GM12865 (cell line): Measurements from ENCODE around the gene HNRNPF.

Experiments
- DNase-seq: peaks from one replicate; pipeline ENCODE4 v3.0.0; 2010; ENCODE audit warnings: low read depth
- H3K4me3 ChIP-seq: 2 replicates; pipeline ENCODE4 v1.5.1; 2011; ENCODE audit warnings: mild to moderate bottlenecking, low read depth, low read length, control low read depth
- TF ChIP-seq, protein P1 (sequence below): IDR thresholded peaks from 2 replicates; pipeline ENCODE4 v1.5.1; 2011; ENCODE audit warnings: low read length, control low read depth, low read depth, inconsistent platforms; ENCODE audit not compliant: insufficient read depth; ENCODE audit errors: missing control alignments

HNRNPF gene

DNA sequence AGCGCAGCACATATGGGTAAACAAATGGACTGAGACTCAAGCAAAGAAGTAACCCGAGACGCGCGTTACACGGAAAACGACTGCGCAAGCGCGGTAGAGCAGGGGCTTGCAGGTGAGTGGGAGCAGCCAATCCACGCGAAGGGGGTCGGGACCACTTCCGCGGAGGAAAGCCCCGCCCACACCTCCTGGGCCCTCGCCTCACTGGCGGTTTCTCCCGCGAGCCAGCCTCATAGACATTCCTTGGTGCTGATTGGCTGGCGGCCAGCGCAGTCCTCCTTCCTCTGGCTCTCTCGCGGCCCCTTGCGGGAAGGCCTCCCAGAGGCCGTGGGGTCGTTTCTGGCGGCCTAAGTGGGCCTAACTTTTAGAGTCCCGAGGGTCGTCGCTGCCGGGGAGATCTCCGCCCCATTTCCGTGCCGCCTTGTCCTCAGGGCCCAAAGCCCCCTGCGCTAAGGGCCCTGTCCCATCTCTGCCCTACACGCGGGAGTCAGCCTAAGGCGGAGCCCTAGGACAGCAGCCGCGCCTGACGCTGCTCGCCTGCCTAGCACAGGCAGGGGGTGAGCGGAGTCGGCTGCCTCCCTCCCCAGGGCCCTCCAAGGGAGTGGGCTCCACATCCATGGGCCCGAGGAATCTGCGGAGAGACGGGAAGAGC lies 46.7 kb downstream of the HNRNPF start:
- TF ChIP-seq, protein P1, sequence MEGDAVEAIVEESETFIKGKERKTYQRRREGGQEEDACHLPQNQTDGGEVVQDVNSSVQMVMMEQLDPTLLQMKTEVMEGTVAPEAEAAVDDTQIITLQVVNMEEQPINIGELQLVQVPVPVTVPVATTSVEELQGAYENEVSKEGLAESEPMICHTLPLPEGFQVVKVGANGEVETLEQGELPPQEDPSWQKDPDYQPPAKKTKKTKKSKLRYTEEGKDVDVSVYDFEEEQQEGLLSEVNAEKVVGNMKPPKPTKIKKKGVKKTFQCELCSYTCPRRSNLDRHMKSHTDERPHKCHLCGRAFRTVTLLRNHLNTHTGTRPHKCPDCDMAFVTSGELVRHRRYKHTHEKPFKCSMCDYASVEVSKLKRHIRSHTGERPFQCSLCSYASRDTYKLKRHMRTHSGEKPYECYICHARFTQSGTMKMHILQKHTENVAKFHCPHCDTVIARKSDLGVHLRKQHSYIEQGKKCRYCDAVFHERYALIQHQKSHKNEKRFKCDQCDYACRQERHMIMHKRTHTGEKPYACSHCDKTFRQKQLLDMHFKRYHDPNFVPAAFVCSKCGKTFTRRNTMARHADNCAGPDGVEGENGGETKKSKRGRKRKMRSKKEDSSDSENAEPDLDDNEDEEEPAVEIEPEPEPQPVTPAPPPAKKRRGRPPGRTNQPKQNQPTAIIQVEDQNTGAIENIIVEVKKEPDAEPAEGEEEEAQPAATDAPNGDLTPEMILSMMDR, result peak; percentile 9
- DNase-seq, result peak; percentile 94
- H3K4me3 ChIP-seq, result peak overlapping the region; percentile 57

DNA sequence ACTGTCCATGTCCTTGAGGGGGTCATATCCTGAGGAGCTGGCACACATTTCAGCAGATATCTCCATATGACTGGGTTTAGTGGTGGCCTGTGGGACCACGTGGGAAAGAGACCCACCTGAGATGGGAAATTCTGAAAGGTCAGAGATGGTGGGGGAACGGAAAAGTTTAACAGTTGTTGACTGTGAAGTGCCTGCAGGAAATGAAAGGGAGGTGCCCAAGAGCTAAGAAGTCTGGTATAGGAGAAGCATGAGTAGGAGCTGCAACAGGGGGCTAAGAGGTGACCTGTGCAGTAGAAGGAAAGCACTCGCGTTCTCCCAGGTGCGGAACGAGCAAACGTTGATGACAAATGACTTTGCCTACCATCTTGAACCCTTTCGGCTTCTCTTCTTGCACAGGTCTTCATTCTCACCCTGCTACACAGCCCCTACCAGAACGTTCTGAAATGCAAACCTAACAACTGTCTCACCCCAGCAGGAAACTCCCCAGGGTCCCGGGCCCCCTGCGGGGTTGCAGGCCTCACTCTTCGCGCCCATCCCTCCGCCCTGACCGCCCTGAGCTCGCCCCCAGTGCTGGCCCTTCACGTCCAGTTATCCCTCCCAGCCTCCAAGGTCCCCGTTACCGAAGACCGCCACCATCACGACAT lies 47.3 kb downstream of the HNRNPF start:
- DNase-seq, result no peak
- TF ChIP-seq, protein P1, result no peak
- peak overlapping the region; percentile 57 for H3K4me3 ChIP-seq

DNA sequence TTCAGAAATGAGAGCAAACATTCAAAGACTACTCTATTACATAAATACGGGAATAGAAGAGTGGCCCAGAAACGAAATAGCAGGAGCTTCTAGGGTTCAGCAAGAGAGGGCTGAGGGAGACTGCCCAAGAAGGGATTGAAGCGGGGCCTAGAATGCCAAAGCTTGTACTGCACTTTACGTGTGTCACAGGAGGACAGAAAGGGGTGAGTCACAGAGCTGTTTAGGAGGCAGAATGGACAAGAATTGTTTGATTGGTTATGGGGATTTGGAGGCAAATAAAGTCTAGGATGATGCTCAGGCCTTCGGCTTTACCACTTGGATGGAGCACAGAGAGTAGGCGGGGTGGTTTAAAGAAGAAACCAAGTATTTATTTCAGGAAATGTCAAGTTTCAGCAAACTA lies 48.9 kb downstream of the HNRNPF start:
- no peak overlapping the region for H3K4me3 ChIP-seq
- no peak for DNase-seq
- TF ChIP-seq, protein P1, result no peak

DNA sequence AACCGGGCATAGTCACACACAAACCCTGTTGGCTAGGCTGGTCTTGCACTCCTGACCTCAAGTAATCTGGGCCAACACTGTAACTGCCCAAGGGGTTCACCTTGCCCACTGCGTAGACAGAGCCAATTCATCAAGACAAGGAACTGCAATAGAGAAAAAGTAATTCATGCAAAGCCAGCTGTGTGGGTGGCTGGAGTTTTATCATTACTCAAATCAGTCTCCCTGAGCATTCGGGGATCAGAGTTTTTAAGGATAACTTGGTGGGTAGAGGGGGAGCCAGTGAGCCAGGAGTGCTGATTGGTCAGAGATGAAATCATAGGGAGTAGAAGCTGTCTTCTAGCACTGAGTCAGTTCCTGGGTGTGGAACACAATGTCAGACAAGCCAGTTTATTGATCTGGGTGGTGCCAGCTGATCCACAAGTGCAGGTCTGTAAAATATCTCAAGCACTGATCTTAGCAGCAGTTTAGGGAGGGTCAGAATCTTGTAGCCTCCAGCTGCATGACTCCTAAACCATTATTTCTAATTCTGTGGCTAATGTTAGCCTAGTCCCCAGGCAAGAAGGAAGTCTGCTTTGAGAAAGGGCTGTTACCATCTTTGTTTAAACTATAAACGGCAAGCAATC lies 53.1 kb downstream of the HNRNPF start:
- DNase-seq, result no peak
- TF ChIP-seq, protein P1, result no peak
- no peak overlapping the region for H3K4me3 ChIP-seq

DNA sequence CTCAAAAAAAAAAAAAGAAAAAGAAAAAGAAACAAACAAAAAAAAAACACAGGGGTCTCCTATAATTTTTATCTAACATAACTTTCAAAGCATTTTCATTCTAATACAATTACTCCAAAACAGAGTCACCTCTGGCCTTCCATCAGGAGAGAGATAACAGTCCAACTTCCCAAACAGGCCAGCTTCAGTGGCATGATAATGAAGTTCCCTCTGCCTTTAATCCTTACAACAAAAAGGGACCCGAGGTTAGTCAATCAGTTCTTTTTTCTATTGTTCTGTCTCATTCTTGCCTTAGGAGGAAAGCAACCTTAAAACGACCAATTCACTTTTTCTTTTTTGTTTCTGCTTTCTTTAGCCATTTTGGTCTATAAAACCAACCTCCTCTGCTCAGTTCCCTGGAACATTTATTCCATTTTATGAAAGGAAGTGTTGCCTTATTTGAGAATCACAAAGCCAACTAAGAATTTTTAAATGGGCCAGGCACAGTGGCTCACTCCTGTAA lies 54.1 kb downstream of the HNRNPF start:
- no peak for DNase-seq
- TF ChIP-seq, protein P1, result no peak

DNA sequence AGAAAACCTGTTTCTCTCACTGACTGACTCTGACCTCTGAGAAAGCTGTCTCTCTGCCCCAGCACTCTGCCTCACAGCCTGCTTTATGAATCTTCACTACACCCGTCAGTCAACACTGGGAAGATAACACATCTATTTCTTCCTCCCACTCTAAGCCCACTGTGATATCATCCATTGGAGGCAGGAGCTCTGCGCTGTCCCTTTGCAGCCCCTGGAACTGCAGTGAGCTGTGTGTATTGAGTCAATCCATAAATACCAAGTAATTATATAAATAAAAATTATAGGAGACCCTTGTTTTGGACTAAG lies 54.7 kb downstream of the HNRNPF start:
- no peak overlapping the region for H3K4me3 ChIP-seq
- no peak for DNase-seq
- TF ChIP-seq, protein P1, result no peak

More for the DNA sequence above, 54.1 kb downstream of the HNRNPF start:
- no peak overlapping the region for H3K4me3 ChIP-seq
